ENCODE results near the gene WBP1.

WBP1 gene

GRCh38 chr2:74425523-74425922 lies 32.7 kb upstream of the WBP1 start:
- ATAC-seq, result no peak
- TF ChIP-seq ZNF70 (CRISPR knock-in tag; IDR thresholded peaks at IDR 0.05) (no peak), ISL1 (CRISPR knock-in tag; IDR thresholded peaks at IDR 0.05) (no peak), RARB (CRISPR knock-in tag; IDR thresholded peaks at IDR 0.05) (no peak), POU6F1 (CRISPR knock-in tag; IDR thresholded peaks at IDR 0.05; ENCODE audit: borderline replicate concordance, low read depth) (no peak), OSR1 (CRISPR knock-in tag; IDR thresholded peaks at IDR 0.05) (no peak), SNAI2 (CRISPR knock-in tag; IDR thresholded peaks at IDR 0.05) (no peak)

GRCh38 chr2:74426181-74426758 lies 32.0 kb upstream of the WBP1 start:
- TF ChIP-seq ZNF8 (CRISPR knock-in tag; IDR thresholded peaks at IDR 0.05) (no peak), ISL1 (CRISPR knock-in tag; IDR thresholded peaks at IDR 0.05) (no peak), PPARA (CRISPR knock-in tag; IDR thresholded peaks at IDR 0.05; ENCODE audit: borderline replicate concordance) (no peak), ZC3H10 (CRISPR knock-in tag; IDR thresholded peaks at IDR 0.05) (no peak), ARNTL (CRISPR knock-in tag; IDR thresholded peaks at IDR 0.05; ENCODE audit: borderline replicate concordance, low read depth) (no peak), ZNF565 (CRISPR knock-in tag; conservative IDR thresholded peaks at IDR 0.05; ENCODE audit: low read depth) (no peak), GLIS3 (CRISPR knock-in tag; IDR thresholded peaks at IDR 0.05) (no peak), TSHZ2 (CRISPR knock-in tag; IDR thresholded peaks at IDR 0.05) (no peak), CSDC2 (CRISPR knock-in tag; IDR thresholded peaks at IDR 0.05) (no peak), ZNF70 (CRISPR knock-in tag; IDR thresholded peaks at IDR 0.05) (no peak), ZFP30 (CRISPR knock-in tag; IDR thresholded peaks at IDR 0.05) (no peak), POU6F1 (CRISPR knock-in tag; IDR thresholded peaks at IDR 0.05; ENCODE audit: borderline replicate concordance, low read depth) (no peak), ESRRG (CRISPR knock-in tag; IDR thresholded peaks at IDR 0.05) (no peak), SNAI2 (CRISPR knock-in tag; IDR thresholded peaks at IDR 0.05) (no peak), BACH2 (CRISPR knock-in tag; IDR thresholded peaks at IDR 0.05; ENCODE audit: borderline replicate concordance) (no peak), ZFP3 (CRISPR knock-in tag; IDR thresholded peaks at IDR 0.05) (no peak)

GRCh38 chr2:74427551-74427950 lies 30.7 kb upstream of the WBP1 start:
- 0 out of 3 replicates have a peak, but pooled peaks have one; percentile 7 for ATAC-seq
- no peak for TF ChIP-seq OSR1 (CRISPR knock-in tag; IDR thresholded peaks at IDR 0.05)

More at GRCh38 chr2:74426181-74426758, 32.0 kb upstream of the WBP1 start:
- ATAC-seq, result no peak

GRCh38 chr2:74428675-74429074 lies 29.6 kb upstream of the WBP1 start:
- TF ChIP-seq GLIS3 (CRISPR knock-in tag; IDR thresholded peaks at IDR 0.05), result no peak
- no peak for TF ChIP-seq BACH2 (CRISPR knock-in tag; IDR thresholded peaks at IDR 0.05; ENCODE audit: borderline replicate concordance)

GRCh38 chr2:74429487-74430451 lies 28.5 kb upstream of the WBP1 start:
- no peak; the same call in 2 of the 3 replicates for ATAC-seq
- TF ChIP-seq ARNTL (CRISPR knock-in tag; IDR thresholded peaks at IDR 0.05; ENCODE audit: borderline replicate concordance, low read depth), result no peak
- no peak for TF ChIP-seq TSHZ2 (CRISPR knock-in tag; IDR thresholded peaks at IDR 0.05)
- no peak for TF ChIP-seq ZFP3 (CRISPR knock-in tag; IDR thresholded peaks at IDR 0.05)
- no peak for TF ChIP-seq CSRNP3 (CRISPR knock-in tag; IDR thresholded peaks at IDR 0.05)
- TF ChIP-seq CREB5 (CRISPR knock-in tag; IDR thresholded peaks at IDR 0.05; ENCODE audit: low read depth), result no peak
- no peak for TF ChIP-seq TOX (CRISPR knock-in tag; IDR thresholded peaks at IDR 0.05; ENCODE audit: borderline replicate concordance)
- no peak for TF ChIP-seq ZC3H10 (CRISPR knock-in tag; IDR thresholded peaks at IDR 0.05)

More at GRCh38 chr2:74428675-74429074, 29.6 kb upstream of the WBP1 start:
- ATAC-seq, result no peak
